Measurements from ENCODE around the gene SRRM4. TPM values are rescaled to one million over a fixed set of nuclear protein-coding genes. Genes with fewer than 3 reads are reported as not detected.

Gene SRRM4
- polyA plus RNA-seq, 1 donor from 2014 or later: 9.9 TPM

GRCh38 chr12:119089380-119090013, 108.2 kb downstream of the SRRM4 start:
- no peaks in the 10 kb centered on the region for H4K20me1 ChIP-seq (ENCODE audit: insufficient read depth)
- no peaks in the 10 kb centered on the region for H3K36me3 ChIP-seq (ENCODE audit: insufficient read depth, low read length)
- no peak for TF ChIP-seq MXI1 (conservative IDR thresholded peaks at IDR 0.05; ENCODE audit: poor library complexity, severe bottlenecking)
- TF ChIP-seq, protein P1, sequence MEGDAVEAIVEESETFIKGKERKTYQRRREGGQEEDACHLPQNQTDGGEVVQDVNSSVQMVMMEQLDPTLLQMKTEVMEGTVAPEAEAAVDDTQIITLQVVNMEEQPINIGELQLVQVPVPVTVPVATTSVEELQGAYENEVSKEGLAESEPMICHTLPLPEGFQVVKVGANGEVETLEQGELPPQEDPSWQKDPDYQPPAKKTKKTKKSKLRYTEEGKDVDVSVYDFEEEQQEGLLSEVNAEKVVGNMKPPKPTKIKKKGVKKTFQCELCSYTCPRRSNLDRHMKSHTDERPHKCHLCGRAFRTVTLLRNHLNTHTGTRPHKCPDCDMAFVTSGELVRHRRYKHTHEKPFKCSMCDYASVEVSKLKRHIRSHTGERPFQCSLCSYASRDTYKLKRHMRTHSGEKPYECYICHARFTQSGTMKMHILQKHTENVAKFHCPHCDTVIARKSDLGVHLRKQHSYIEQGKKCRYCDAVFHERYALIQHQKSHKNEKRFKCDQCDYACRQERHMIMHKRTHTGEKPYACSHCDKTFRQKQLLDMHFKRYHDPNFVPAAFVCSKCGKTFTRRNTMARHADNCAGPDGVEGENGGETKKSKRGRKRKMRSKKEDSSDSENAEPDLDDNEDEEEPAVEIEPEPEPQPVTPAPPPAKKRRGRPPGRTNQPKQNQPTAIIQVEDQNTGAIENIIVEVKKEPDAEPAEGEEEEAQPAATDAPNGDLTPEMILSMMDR (IDR thresholded peaks at IDR 0.05; ENCODE audit: poor library complexity, severe bottlenecking): no peak
- no peak for TF ChIP-seq POLR2AphosphoS5 (IDR thresholded peaks at IDR 0.05)
- no peak for TF ChIP-seq REST (IDR thresholded peaks at IDR 0.05; ENCODE audit: borderline replicate concordance)
- TF ChIP-seq TAF1 (IDR thresholded peaks at IDR 0.05; ENCODE audit: low read depth): no peak
- H3F3A ChIP-seq (ENCODE audit: insufficient read depth, low read length, poor library complexity, severe bottlenecking): no peaks in the 10 kb centered on the region
- H3K4me3 ChIP-seq (ENCODE audit: low read length): no peak overlapping the region
- no peak overlapping the region for H3K4me2 ChIP-seq (ENCODE audit: low read length)
- H3K27ac ChIP-seq (ENCODE audit: low read length): no peak overlapping the region
- no peak overlapping the region for H3K9ac ChIP-seq (ENCODE audit: low read length)
- no peaks in the 10 kb centered on the region for H3K79me2 ChIP-seq (replicated peaks; ENCODE audit: insufficient read depth, low read length)
- no peak overlapping the region for H2AFZ ChIP-seq (ENCODE audit: low read depth, low read length)
- H3K27me3 ChIP-seq (ENCODE audit: insufficient read depth, low read depth, low read length): no peaks in the 10 kb centered on the region
- no peaks in the 10 kb centered on the region for H3K9me2 ChIP-seq (ENCODE audit: insufficient read depth, low read length)
- H3K9me3 ChIP-seq (ENCODE audit: low read length): no peaks in the 10 kb centered on the region

GRCh38 chr12:119090276-119090675, 108.9 kb downstream of the SRRM4 start:
- no peaks in the 10 kb centered on the region for H3K79me2 ChIP-seq (replicated peaks; ENCODE audit: insufficient read depth, low read length)
- H3K27ac ChIP-seq (ENCODE audit: low read length): no peak overlapping the region
- TF ChIP-seq RAD21 (conservative IDR thresholded peaks at IDR 0.05) (no peak), SMC3 (conservative IDR thresholded peaks at IDR 0.05; ENCODE audit: poor library complexity) (no peak), POLR2AphosphoS5 (IDR thresholded peaks at IDR 0.05) (no peak), REST (IDR thresholded peaks at IDR 0.05; ENCODE audit: borderline replicate concordance) (no peak), MXI1 (conservative IDR thresholded peaks at IDR 0.05; ENCODE audit: poor library complexity, severe bottlenecking) (no peak), TAF1 (IDR thresholded peaks at IDR 0.05; ENCODE audit: low read depth) (no peak), EP300 (conservative IDR thresholded peaks at IDR 0.05; ENCODE audit: poor library complexity, severe bottlenecking) (no peak), EZH2 (IDR thresholded peaks at IDR 0.05; ENCODE audit: borderline replicate concordance, insufficient read depth, low read length, poor library complexity, severe bottlenecking) (no peak)
- TF ChIP-seq, protein P1 (IDR thresholded peaks at IDR 0.05; ENCODE audit: poor library complexity, severe bottlenecking): no peak
- no peaks in the 10 kb centered on the region for H3K27me3 ChIP-seq (ENCODE audit: insufficient read depth, low read depth, low read length)
- H3F3A ChIP-seq (ENCODE audit: insufficient read depth, low read length, poor library complexity, severe bottlenecking): no peaks in the 10 kb centered on the region
- no peaks in the 10 kb centered on the region for H3K36me3 ChIP-seq (ENCODE audit: insufficient read depth, low read length)
- no peaks in the 10 kb centered on the region for H4K20me1 ChIP-seq (ENCODE audit: insufficient read depth)
- no peak overlapping the region for H3K4me2 ChIP-seq (ENCODE audit: low read length)
- no peak overlapping the region for H2AFZ ChIP-seq (ENCODE audit: low read depth, low read length)
- H3K9me2 ChIP-seq (ENCODE audit: insufficient read depth, low read length): no peaks in the 10 kb centered on the region
- H3K9ac ChIP-seq (ENCODE audit: low read length): no peak overlapping the region
- no peak overlapping the region for H3K4me3 ChIP-seq (ENCODE audit: low read length)
- H3K9me3 ChIP-seq (ENCODE audit: low read length): no peaks in the 10 kb centered on the region
